Frontal cortex (tissue), 1 donor: ENCODE measurements around the gene CAMK2G. TPM values are rescaled to one million over a fixed set of nuclear protein-coding genes. Genes with fewer than 3 reads are reported as not detected.

Source experiments
- small RNA-seq: library from RNA; depleted of rRNA; stranded (forward); fragments of <200 nt; gene quantifications from one replicate; pipeline ENCODE3, GENCODE V24; 2014
- total RNA-seq: library from RNA; depleted of rRNA; stranded (reverse); fragments of >200 nt; gene quantifications from one replicate; pipeline ENCODE4 v1.2.3, GENCODE V29; 2014

The CAMK2G gene
- total RNA-seq, 1 donor from 2014 or later: 50.1 TPM

Small RNA genes lying within 50 kb of the gene (small RNA-seq; reads per million reads assigned to genes)
- gene AC022400.9 (not detected), gene ZSWIM8-AS1 (not detected)

Other genes starting within 250 kb of the CAMK2G start
- gene MYOZ1, start 233.1 kb downstream of the CAMK2G start, total RNA-seq: 0.41 TPM
- not detected for gene SYNPO2L, start 218.5 kb downstream of the CAMK2G start, total RNA-seq
- 12.2 TPM for gene AGAP5, start 176.4 kb downstream of the CAMK2G start, total RNA-seq
- gene SEC24C, start 130.2 kb downstream of the CAMK2G start, total RNA-seq: 41.6 TPM
- 16.7 TPM for gene CHCHD1, start 92.5 kb downstream of the CAMK2G start, total RNA-seq
- 31.8 TPM for gene ZSWIM8, start 88.9 kb downstream of the CAMK2G start, total RNA-seq
- gene NDST2, start 63.0 kb downstream of the CAMK2G start, total RNA-seq: 7.7 TPM
- 0.82 TPM for gene PLAU, start 36.6 kb upstream of the CAMK2G start, total RNA-seq
- 11.4 TPM for gene VCL, start 123.6 kb upstream of the CAMK2G start, total RNA-seq